ENCODE data around the gene GLRA1. TPM values are rescaled to one million over a fixed set of nuclear protein-coding genes. Genes with fewer than 3 reads are reported as not detected.

Gene GLRA1
- total RNA-seq, 1 donor from 2014 or later = not detected

- Histone ChIP-seq H3K4me1 (no peaks in the 10 kb centered on the region), H3K4me3 (no peak overlapping the region), H3K9me3 (replicated peaks) (peaks cover 33% of the 10 kb centered on the region), H3K27ac (replicated peaks) (no peak overlapping the region), H3K27me3 (ENCODE audit: low read depth) (no peaks in the 10 kb centered on the region), H3K36me3 (no peaks in the 10 kb centered on the region)
- intact Hi-C loops (cut with micrococcal nuclease) = no loop called here
- no peak for TF ChIP-seq CTCF (IDR thresholded peaks at IDR 0.05; ENCODE audit: borderline replicate concordance)
- DNase-seq = no peak
These were observed 10.6 kb upstream of the GLRA1 start for GRCh38 chr5:151935135-151935695.

GRCh38 chr5:151931260-151931659 lies 6.6 kb upstream of the GLRA1 start:
- H3K36me3 ChIP-seq = no peaks in the 10 kb centered on the region
- H3K4me1 ChIP-seq = no peaks in the 10 kb centered on the region
- no peak for DNase-seq
- no peak overlapping the region for H3K27ac ChIP-seq (replicated peaks)
- H3K4me3 ChIP-seq = no peak overlapping the region
- peaks cover 34% of the 10 kb centered on the region for H3K9me3 ChIP-seq (replicated peaks)
- intact Hi-C loops (cut with micrococcal nuclease) = no loop called here
- no peak for TF ChIP-seq CTCF (IDR thresholded peaks at IDR 0.05; ENCODE audit: borderline replicate concordance)
- H3K27me3 ChIP-seq (ENCODE audit: low read depth) = peaks cover 16% of the 10 kb centered on the region

- H3K27ac ChIP-seq (replicated peaks) = no peak overlapping the region
- H3K4me3 ChIP-seq = no peak overlapping the region
- intact Hi-C loops (cut with micrococcal nuclease) = no loop called here
- peaks cover 11% of the 10 kb centered on the region for H3K9me3 ChIP-seq (replicated peaks)
- TF ChIP-seq CTCF (IDR thresholded peaks at IDR 0.05; ENCODE audit: borderline replicate concordance) = no peak
- H3K36me3 ChIP-seq = no peaks in the 10 kb centered on the region
- no peak for DNase-seq
- H3K27me3 ChIP-seq (ENCODE audit: low read depth) = peaks cover 62% of the 10 kb centered on the region
- H3K4me1 ChIP-seq = no peaks in the 10 kb centered on the region
These were observed 1.5 kb upstream of the GLRA1 start for GRCh38 chr5:151926188-151926587.

DNA sequence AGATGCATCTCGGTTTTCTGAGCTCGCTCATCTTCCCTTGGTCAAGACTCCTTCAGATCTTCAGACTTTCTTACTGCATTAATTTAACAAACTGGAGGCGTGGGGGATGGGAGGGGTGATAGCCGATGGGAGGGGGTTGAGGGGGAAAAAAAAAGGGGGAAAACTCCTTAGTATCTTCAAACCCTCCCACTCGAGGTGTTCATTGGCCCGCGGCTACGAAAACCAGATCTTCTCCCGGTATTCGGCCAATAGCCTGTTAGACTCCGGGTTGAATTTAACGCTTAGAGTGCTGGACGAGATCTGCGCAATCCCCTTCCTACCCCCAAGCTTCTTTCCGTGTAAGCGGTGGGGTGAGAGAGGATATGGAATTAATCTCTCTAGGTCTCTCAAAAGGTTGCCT lies 689 bp upstream of the GLRA1 start:
- H3K27me3 ChIP-seq (ENCODE audit: low read depth) = peaks cover 62% of the 10 kb centered on the region
- H3K4me3 ChIP-seq = no peak overlapping the region
- H3K4me1 ChIP-seq = no peaks in the 10 kb centered on the region
- intact Hi-C loops (cut with micrococcal nuclease) = no loop called here
- no peak for TF ChIP-seq CTCF (IDR thresholded peaks at IDR 0.05; ENCODE audit: borderline replicate concordance)
- peaks cover 3% of the 10 kb centered on the region for H3K9me3 ChIP-seq (replicated peaks)
- H3K36me3 ChIP-seq = no peaks in the 10 kb centered on the region
- no peak overlapping the region for H3K27ac ChIP-seq (replicated peaks)
- DNase-seq = no peak

- H3K27me3 ChIP-seq (ENCODE audit: low read depth) = peaks cover 62% of the 10 kb centered on the region
- no peaks in the 10 kb centered on the region for H3K4me1 ChIP-seq
- no peak for TF ChIP-seq CTCF (IDR thresholded peaks at IDR 0.05; ENCODE audit: borderline replicate concordance)
- intact Hi-C loops (cut with micrococcal nuclease) = no loop called here
- no peak overlapping the region for H3K4me3 ChIP-seq
- no peak for DNase-seq
- no peaks in the 10 kb centered on the region for H3K9me3 ChIP-seq (replicated peaks)
- no peak overlapping the region for H3K27ac ChIP-seq (replicated peaks)
- no peaks in the 10 kb centered on the region for H3K36me3 ChIP-seq
These were observed 680 bp downstream of the GLRA1 start for GRCh38 chr5:151923866-151924476.

Data from left ventricle myocardium inferior (tissue), 1 donor.